GM23338 (cell line): ENCODE results near the gene CCNQ. TPM values are rescaled to one million over a fixed set of nuclear protein-coding genes. Genes with fewer than 3 reads are reported as not detected.

Experiments
- EZH2 ChIP-seq: fragments of 200-600 bp; sonication (generic); IDR thresholded peaks from one replicate; pipeline ENCODE4 v1.8.0; 2017; ENCODE audit warnings: antibody characterized with exemption, mild to moderate bottlenecking, low read depth; ENCODE audit not compliant: unreplicated experiment
- EZH2phosphoT487 ChIP-seq: fragments of 200-600 bp; sonication (generic); IDR thresholded peaks from one replicate; pipeline ENCODE4 v1.8.1; 2018; ENCODE audit warnings: antibody characterized with exemption; ENCODE audit not compliant: unreplicated experiment
- JUNB ChIP-seq: IDR thresholded peaks from one replicate; pipeline ENCODE4 v1.6.1; 2016; ENCODE audit warnings: antibody characterized with exemption; ENCODE audit not compliant: unreplicated experiment
- STAT1 ChIP-seq: IDR thresholded peaks from one replicate; pipeline ENCODE4 v1.6.1; 2016; ENCODE audit warnings: antibody characterized with exemption; ENCODE audit not compliant: unreplicated experiment
- ZNF114 ChIP-seq: fragments of 250-450 bp; sonication (Bioruptor Pico); IDR thresholded peaks from 2 replicates; pipeline ENCODE4 v1.5.0; 2020; ENCODE audit warnings: mild to moderate bottlenecking, moderate library complexity
- ZNF331 ChIP-seq: fragments of 250-450 bp; sonication (Bioruptor Pico); IDR thresholded peaks from 2 replicates; pipeline ENCODE4 v1.5.0; 2020; ENCODE audit warnings: low read depth, mild to moderate bottlenecking, moderate library complexity
- ZNF462 ChIP-seq: fragments of 250-450 bp; sonication (Bioruptor Pico); IDR thresholded peaks from 2 replicates; pipeline ENCODE4 v1.5.0; 2020; ENCODE audit warnings: mild to moderate bottlenecking, moderate library complexity
- polyA plus RNA-seq: library from polyadenylated mRNA; unstranded; fragments of >200 nt; fragmentation: Nextera tagmentation; extraction: Ambion mirVana; gene quantifications from 2 replicates; pipeline ENCODE4 v1.2.1, GENCODE V29; 2016
- total RNA-seq: library from RNA; depleted of rRNA; stranded (reverse); fragments of >200 nt; shearing (Covaris generic); gene quantifications from 2 replicates; pipeline ENCODE4 v1.2.3, GENCODE V29; 2014; rRNA removed

CCNQ gene
- total and polyA plus RNA-seq, 2 experiments from 2014 or later, result 19.4 to 30.2 TPM

GRCh38 chrX:153538424-153538823 is 60.5 kb downstream of the CCNQ start (continued):
- TF ChIP-seq ZNF462 (CRISPR knock-in tag) (no peak), EZH2phosphoT487 (no peak), STAT1 (no peak), JUNB (no peak), EZH2 (no peak), ZNF331 (CRISPR knock-in tag) (no peak), ZNF114 (CRISPR knock-in tag) (no peak)

Other genes starting within 250 kb of the CCNQ start
- not detected in 2 replicates for gene PNMA6E, start 197.8 kb downstream of the CCNQ start, total RNA-seq
- gene PNMA6E, start 197.8 kb downstream of the CCNQ start, polyA plus RNA-seq, result not detected in 2 replicates
- 0.27 and 0.52 TPM in 2 replicates for gene ZFP92, start 187.7 kb downstream of the CCNQ start, total RNA-seq
- gene ZFP92, start 187.7 kb downstream of the CCNQ start, polyA plus RNA-seq, result 0.05 TPM in 2 replicates
- 1.7 and 4.6 TPM in 2 replicates for gene TREX2, start 153.1 kb downstream of the CCNQ start, total RNA-seq
- gene TREX2, start 153.1 kb downstream of the CCNQ start, polyA plus RNA-seq, result 0.28 and 0.81 TPM in 2 replicates
- 48.8 and 59.8 TPM in 2 replicates for gene HAUS7, start 128.6 kb downstream of the CCNQ start, total RNA-seq
- gene HAUS7, start 128.6 kb downstream of the CCNQ start, polyA plus RNA-seq, result 77.9 and 78.8 TPM in 2 replicates
- gene BGN, start 104.2 kb downstream of the CCNQ start, total RNA-seq, result 0.23 and 0.87 TPM in 2 replicates
- 0.71 and 1.8 TPM in 2 replicates for gene BGN, start 104.2 kb downstream of the CCNQ start, polyA plus RNA-seq
- 0.17 and 0.54 TPM in 2 replicates for gene ATP2B3, start 81.5 kb downstream of the CCNQ start, total RNA-seq
- gene ATP2B3, start 81.5 kb downstream of the CCNQ start, polyA plus RNA-seq, result 0.09 TPM in 1 of 2 replicates, not detected in the other
- gene DUSP9, start 48.1 kb upstream of the CCNQ start, total RNA-seq, result 3.4 and 3.9 TPM in 2 replicates
- 0.54 and 0.71 TPM in 2 replicates for gene DUSP9, start 48.1 kb upstream of the CCNQ start, polyA plus RNA-seq
- 5.4 and 11.9 TPM in 2 replicates for gene PNCK, start 74.7 kb upstream of the CCNQ start, total RNA-seq
- gene PNCK, start 74.7 kb upstream of the CCNQ start, polyA plus RNA-seq, result 3.0 and 3.5 TPM in 2 replicates
- gene SLC6A8, start 88.8 kb upstream of the CCNQ start, total RNA-seq, result 61.9 and 68.6 TPM in 2 replicates
- 19.5 and 22.2 TPM in 2 replicates for gene SLC6A8, start 88.8 kb upstream of the CCNQ start, polyA plus RNA-seq
- 85.0 and 104 TPM in 2 replicates for gene BCAP31, start 125.2 kb upstream of the CCNQ start, total RNA-seq
- 136 and 145 TPM in 2 replicates for gene BCAP31, start 125.2 kb upstream of the CCNQ start, polyA plus RNA-seq
- 4.0 and 8.9 TPM in 2 replicates for gene ABCD1, start 125.7 kb upstream of the CCNQ start, total RNA-seq
- 2.4 and 2.9 TPM in 2 replicates for gene ABCD1, start 125.7 kb upstream of the CCNQ start, polyA plus RNA-seq
- 3.2 and 4.1 TPM in 2 replicates for gene PLXNB3, start 165.1 kb upstream of the CCNQ start, total RNA-seq
- 0.30 and 0.70 TPM in 2 replicates for gene PLXNB3, start 165.1 kb upstream of the CCNQ start, polyA plus RNA-seq
- 0.23 TPM in 1 of 2 replicates, not detected in the other for gene SRPK3, start 181.9 kb upstream of the CCNQ start, total RNA-seq
- 0.15 and 0.19 TPM in 2 replicates for gene SRPK3, start 181.9 kb upstream of the CCNQ start, polyA plus RNA-seq
- gene IDH3G, start 195.2 kb upstream of the CCNQ start, total RNA-seq, result 43.0 and 49.0 TPM in 2 replicates
- gene IDH3G, start 195.2 kb upstream of the CCNQ start, polyA plus RNA-seq, result 41.4 and 45.5 TPM in 2 replicates
- 107 and 168 TPM in 2 replicates for gene SSR4, start 195.5 kb upstream of the CCNQ start, total RNA-seq
- gene SSR4, start 195.5 kb upstream of the CCNQ start, polyA plus RNA-seq, result 352 and 404 TPM in 2 replicates
- 194 and 230 TPM in 2 replicates for gene PDZD4, start 231.4 kb upstream of the CCNQ start, total RNA-seq
- gene PDZD4, start 231.4 kb upstream of the CCNQ start, polyA plus RNA-seq, result 30.5 and 34.5 TPM in 2 replicates